HCT116 (cell line): Measurements from ENCODE around the gene COBLL1. TPM values are rescaled to one million over a fixed set of nuclear protein-coding genes. Genes with fewer than 3 reads are reported as not detected.
"Not testable (repeated sequence)": the region's sequence is repeated elsewhere in the genome, so short reads cannot be mapped to it uniquely, and the experiment has no call there.

ENCODE experiments used
- ATAC-seq: fragments of 200-7000 bp; cut with Tn5 transposase; 2 replicates; pipeline ENCODE4 v1.9.1; 2020; ENCODE audit warnings: mild to moderate bottlenecking, moderate library complexity
- BruUV-seq: library from RNA; stranded (reverse); fragments of 400-500 nt; replicated peaks from 2 replicates; lab custom pipeline; 2021; lab: Mats Ljungman, UMichigan
- CTCF ChIA-PET: fragments of 300-600 bp; sonication (Branson Sonifier 250); formaldehyde crosslinking; loops from one replicate; lab custom pipeline; 2021; ENCODE audit warnings: antibody characterized with exemption; lab: Charles Lee
- POLR2A ChIA-PET: fragments of 300-600, 350-600 bp; sonication (Branson Sonifier 250); formaldehyde crosslinking; loops from one replicate; lab custom pipeline; 2021; ENCODE audit warnings: antibody characterized with exemption; lab: Charles Lee
- RAD21 ChIA-PET, 2 experiments: fragments of 300-600 bp; sonication (Branson Sonifier 250); formaldehyde crosslinking; loops; one replicate each; lab custom pipeline; 2023; ENCODE audit warnings: low total read pairs in 2 of 2; ENCODE audit not compliant: uncharacterized antibody in 2 of 2, unreplicated experiment in 2 of 2, low non-redundant PET in 1 of 2; lab: Charles Lee
- DNase-seq: peaks from one replicate; pipeline ENCODE4 v3.0.0-alpha.2; 2010; ENCODE audit warnings: low read depth, low spot score
- H2AFZ ChIP-seq: fragments of 200-600 bp; shearing (Covaris generic), sonication (generic); 2 replicates; pipeline ENCODE4 v1.6.1; 2017; ENCODE audit warnings: low read depth, mixed run types, mixed read lengths, antibody characterized with exemption, low read length; ENCODE audit not compliant: poor library complexity, severe bottlenecking
- H3K27ac ChIP-seq: 2 replicates; pipeline ENCODE4 v1.5.1; 2012; ENCODE audit warnings: low read depth, low read length
- H3K27me3 ChIP-seq: fragments of 200-600 bp; sonication (generic); 2 replicates; pipeline ENCODE4 v1.6.1; 2016; ENCODE audit warnings: mixed run types, low read length, mixed read lengths; ENCODE audit not compliant: insufficient read depth
- H3K36me3 ChIP-seq, 2 experiments: fragments of 200-500 bp in 1 of 2; fragments of 200-600 bp in 1 of 2; sonication (Bioruptor generic) in 1 of 2; sonication (generic) in 1 of 2; 2 replicates each; pipeline versions ENCODE4 v1.5.1 to v1.6.1; 2014 to 2016; ENCODE audit warnings: low read length in 2 of 2, inconsistent platforms in 1 of 2, mixed read lengths in 1 of 2, mixed run types in 1 of 2; ENCODE audit not compliant: insufficient read depth in 2 of 2, control insufficient read depth in 1 of 2
- H3K4me1 ChIP-seq, 2 experiments: fragments of 200-600 bp in 1 of 2; sonication (generic) in 1 of 2; 2 replicates each; pipeline versions ENCODE4 v1.5.1 to v1.6.1; 2012 to 2017; ENCODE audit warnings: low read length in 2 of 2, inconsistent platforms in 1 of 2, mild to moderate bottlenecking in 1 of 2, mixed read lengths in 1 of 2, mixed run types in 1 of 2, moderate library complexity in 1 of 2; ENCODE audit not compliant: insufficient read depth in 2 of 2, control insufficient read depth in 1 of 2
- H3K4me2 ChIP-seq: fragments of 200-600 bp; sonication (generic); 2 replicates; pipeline ENCODE4 v1.6.1; 2017; ENCODE audit warnings: mixed run types, low read length, mixed read lengths
- H3K4me3 ChIP-seq, 2 experiments: fragments of 200-600 bp in 1 of 2; sonication (generic) in 1 of 2; replicated peaks in 1 of 2; 2 replicates each; pipeline ENCODE4 v1.5.1; 2011 to 2016; ENCODE audit warnings: low read length in 2 of 2, control low read depth in 1 of 2, low read depth in 1 of 2, mild to moderate bottlenecking in 1 of 2, mixed read lengths in 1 of 2, mixed run types in 1 of 2
- H3K79me2 ChIP-seq: fragments of 200-600 bp; sonication (generic); 2 replicates; pipeline ENCODE4 v1.6.1; 2017; ENCODE audit warnings: mild to moderate bottlenecking, mixed run types, low read length, moderate library complexity, mixed read lengths; ENCODE audit not compliant: insufficient read depth
- H3K9ac ChIP-seq: fragments of 200-600 bp; sonication (generic); 2 replicates; pipeline ENCODE4 v1.6.1; 2016; ENCODE audit warnings: low read length, mixed read lengths
- H3K9me2 ChIP-seq: fragments of 200-600 bp; sonication (generic), shearing (Covaris generic); 2 replicates; pipeline ENCODE4 v1.6.1; 2017; ENCODE audit warnings: mixed run types, mild to moderate bottlenecking, moderate library complexity; ENCODE audit not compliant: insufficient read depth
- H3K9me3 ChIP-seq, 2 experiments: fragments of 200-500 bp in 1 of 2; fragments of 200-600 bp in 1 of 2; sonication (Bioruptor generic) in 1 of 2; sonication (generic) in 1 of 2; 2 replicates each; pipeline ENCODE4 v1.6.1; 2014 to 2017; ENCODE audit warnings: low read length in 2 of 2, mixed read lengths in 2 of 2, inconsistent platforms in 1 of 2, low read depth in 1 of 2, mild to moderate bottlenecking in 1 of 2, mixed run types in 1 of 2, moderate library complexity in 1 of 2; ENCODE audit not compliant: control insufficient read depth in 1 of 2, insufficient read depth in 1 of 2
- H4K20me1 ChIP-seq: fragments of 200-600 bp; sonication (generic), shearing (Covaris generic); 2 replicates; pipeline ENCODE4 v1.6.1; 2017; ENCODE audit warnings: mixed run types, mild to moderate bottlenecking, moderate library complexity; ENCODE audit not compliant: insufficient read depth
- ATF3 ChIP-seq: IDR thresholded peaks from 2 replicates; pipeline ENCODE4 v1.6.1; 2012
- CTCF ChIP-seq, 3 experiments: fragments of 200-600 bp in 1 of 3; sonication (generic) in 1 of 3; IDR thresholded peaks in 2 of 3; conservative IDR thresholded peaks in 1 of 3; 2 replicates each; pipeline ENCODE4 v1.5.1; 2012 to 2017; ENCODE audit warnings: low read depth in 2 of 3, low read length in 2 of 3, antibody characterized with exemption in 1 of 3, borderline replicate concordance in 1 of 3, control low read depth in 1 of 3, mild to moderate bottlenecking in 1 of 3, mixed read lengths in 1 of 3, mixed run types in 1 of 3, moderate library complexity in 1 of 3; ENCODE audit not compliant: insufficient read depth in 1 of 3
- EGR1 ChIP-seq: IDR thresholded peaks from 2 replicates; pipeline ENCODE4 v1.6.1; 2012; ENCODE audit warnings: low read depth
- SIN3A ChIP-seq: IDR thresholded peaks from 2 replicates; pipeline ENCODE4 v1.6.1; 2012; ENCODE audit warnings: low read depth
- intact Hi-C: fragments of 100-400 bp; cut with micrococcal nuclease; formaldehyde crosslinking; loops from 2 replicates; pipeline ENCODE4 v1.10.0; 2022
- total RNA-seq: library from RNA; stranded (reverse); gene quantifications from one replicate; pipeline ENCODE4 v1.2.1, GENCODE V29; 2021; ENCODE audit not compliant: unreplicated experiment

COBLL1 gene
- total RNA-seq, 1 experiment from 2014 or later = 3.6 TPM

- intact Hi-C loops = loop anchor here (2.0 kb wide), 1 partner anchor 56 kb away; no protein-coding TSS in a partner anchor
- DNase-seq, H3K9ac ChIP-seq, H2AFZ ChIP-seq, ATAC-seq, RAD21 ChIA-PET, BruUV-seq, H3K27me3 ChIP-seq, POLR2A ChIA-PET, H3K4me1 ChIP-seq, H3K27ac ChIP-seq, H3K4me2 ChIP-seq, H3K9me3 ChIP-seq, H3K79me2 ChIP-seq, H4K20me1 ChIP-seq, H3K36me3 ChIP-seq, H3K9me2 ChIP-seq, H3K4me3 ChIP-seq: not testable (repeated sequence)
- CTCF ChIA-PET = interaction anchor here (0.5 kb wide), 1 partner anchor 7 kb away, joined by 3 read pairs; no protein-coding TSS in a partner anchor
These were observed 80.4 kb downstream of the COBLL1 start for GRCh38 chr2:164761201-164761600.

GRCh38 chr2:164760179-164760578 lies 81.4 kb downstream of the COBLL1 start:
- POLR2A ChIA-PET = no interaction called here
- no peak overlapping the region for H2AFZ ChIP-seq
- H3K4me2 ChIP-seq = no peak overlapping the region
- intact Hi-C loops = loop anchor here (2.0 kb wide), 1 partner anchor 55 kb away; no protein-coding TSS in a partner anchor
- H3K4me3 ChIP-seq = no peak overlapping the region
- no peaks in the 10 kb centered on the region for H3K9me2 ChIP-seq
- H3K9ac ChIP-seq = no peak overlapping the region
- no peak for ATAC-seq
- no peak for DNase-seq
- CTCF ChIA-PET = no interaction called here
- RAD21 ChIA-PET = no interaction called here
- H4K20me1 ChIP-seq = no peaks in the 10 kb centered on the region
- no peaks in the 10 kb centered on the region for H3K79me2 ChIP-seq
- H3K27ac ChIP-seq = no peak overlapping the region
- H3K27me3 ChIP-seq = no peaks in the 10 kb centered on the region
- no TSS peak for BruUV-seq
- TF ChIP-seq EGR1 = no peak
- TF ChIP-seq CTCF (IDR thresholded peaks at IDR 0.05 in 2 of 3, conservative IDR thresholded peaks at IDR 0.05 in 1 of 3; ENCODE audit: borderline replicate concordance in 1 of 3, insufficient read depth in 1 of 3, low read depth in 2 of 3, low read length in 2 of 3) = no peak
- TF ChIP-seq ATF3 = no peak
- no peak for TF ChIP-seq SIN3A
- H3K4me1 ChIP-seq = peaks cover 3 to 6% of the 10 kb centered on the region in 2 experiments; a peak in 3 of 4 replicates
- H3K36me3 ChIP-seq = no peaks in the 10 kb centered on the region
- H3K9me3 ChIP-seq = no peaks in the 10 kb centered on the region
